GM12891 (cell line): ENCODE measurements around the gene CD164.

Experiments
- POLR2A ChIP-seq: IDR thresholded peaks from 2 replicates; pipeline ENCODE4 v1.6.1; 2011; ENCODE audit warnings: low read depth, low read length, control low read depth
- POU2F2 ChIP-seq: IDR thresholded peaks from 2 replicates; pipeline ENCODE4 v1.6.1; 2011; ENCODE audit warnings: low read depth, mild to moderate bottlenecking, control low read depth, low read length, moderate library complexity

GRCh38 chr6:109429496-109429895, 47.2 kb upstream of the CD164 start:
- TF ChIP-seq POLR2A (no peak), POU2F2 (no peak)
